GM21529 (cell line): ENCODE measurements around the gene DSCAM.

Source experiments
- ATAC-seq: cut with Tn5 transposase; IDR thresholded peaks from one replicate; pipeline ENCODE4 v1.9.1; 2021; ENCODE audit not compliant: unreplicated experiment

The DSCAM gene

GRCh38 chr21:40717028-40717427 lies 129.9 kb downstream of the DSCAM start:
- ATAC-seq, result no peak

DNA sequence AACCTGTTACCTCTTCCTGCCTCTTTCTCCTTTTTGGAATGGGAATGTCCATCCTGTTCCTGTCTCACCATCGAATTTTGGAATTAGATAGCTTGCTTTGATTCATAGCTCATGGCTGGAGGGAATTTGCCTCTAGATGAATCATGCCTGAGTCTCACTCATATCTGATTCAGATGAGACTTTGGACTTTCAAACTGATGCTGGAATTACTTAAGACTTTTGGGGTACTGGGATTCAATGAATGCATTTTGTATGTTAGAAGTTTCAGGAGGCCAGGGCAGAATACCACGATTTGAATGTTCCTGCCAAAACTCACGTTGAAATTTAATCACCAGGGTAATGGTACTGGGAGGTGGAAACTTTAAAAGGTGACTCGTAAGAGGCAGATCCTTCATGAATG lies 132.4 kb downstream of the DSCAM start:
- no peak for ATAC-seq

DNA sequence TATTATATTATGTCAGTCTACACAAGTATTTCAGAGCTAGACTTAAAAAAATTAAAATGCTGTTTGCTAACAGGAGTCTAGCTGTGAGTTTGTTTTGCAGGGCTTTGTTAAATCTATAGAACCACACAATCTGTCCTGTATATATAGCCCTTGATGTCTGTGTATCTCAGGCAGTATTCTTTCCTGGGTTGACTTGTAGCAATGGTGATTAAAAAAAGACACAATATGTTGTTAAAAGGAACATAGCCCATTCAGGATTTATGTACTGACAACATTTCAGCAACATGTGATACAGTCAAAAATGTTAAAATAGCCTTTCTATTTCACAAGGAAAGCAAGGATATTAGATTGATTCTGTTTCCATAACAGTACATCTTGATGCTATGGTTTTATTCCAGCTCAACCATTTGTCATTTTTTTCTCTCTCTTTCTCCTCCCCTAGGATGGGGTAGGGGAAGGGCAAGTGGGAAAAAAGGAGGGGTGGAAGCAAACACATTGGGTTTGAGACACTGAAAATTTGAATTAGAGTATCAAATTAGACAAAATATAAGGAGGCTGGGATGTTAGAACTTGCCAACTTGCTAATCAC lies 139.2 kb downstream of the DSCAM start:
- no peak for ATAC-seq

DNA sequence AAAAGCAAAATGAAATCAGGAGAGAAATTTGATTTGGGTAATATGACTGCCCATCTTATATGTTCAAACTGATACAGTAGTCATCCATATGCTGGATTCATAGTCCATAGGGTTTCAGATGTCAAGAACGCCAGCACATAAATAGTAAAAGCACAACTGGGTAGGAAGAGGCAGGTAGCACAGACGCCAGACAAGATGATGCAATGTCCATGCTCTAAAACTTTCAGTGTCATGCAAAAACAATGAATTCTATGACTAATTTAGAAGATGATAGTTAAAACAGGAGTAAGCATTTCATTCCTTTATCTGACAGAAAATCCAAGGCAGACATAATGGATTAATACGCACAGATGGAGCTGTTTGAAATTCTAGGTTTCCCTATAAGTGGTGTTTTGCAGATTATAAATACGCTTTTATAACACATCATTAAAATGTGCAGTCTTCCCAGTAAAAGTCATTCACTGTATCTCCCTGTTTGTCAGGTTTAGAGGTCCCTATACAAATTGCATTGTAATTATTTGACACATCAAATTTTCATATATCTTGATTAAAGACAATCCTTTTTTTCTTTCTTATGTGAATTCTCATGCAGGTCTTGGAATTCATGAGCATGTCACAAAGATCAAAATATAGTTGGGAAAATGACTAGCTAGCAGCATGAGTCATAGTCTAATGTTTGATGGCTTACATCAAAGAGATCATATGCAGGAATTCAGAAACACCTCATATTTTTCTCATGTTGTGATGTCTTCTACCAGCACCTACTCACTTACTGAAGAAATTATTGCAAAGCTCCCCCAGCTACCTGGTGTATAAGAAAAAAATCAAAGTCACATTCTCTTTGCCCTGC lies 139.9 kb downstream of the DSCAM start:
- ATAC-seq, result no peak

DNA sequence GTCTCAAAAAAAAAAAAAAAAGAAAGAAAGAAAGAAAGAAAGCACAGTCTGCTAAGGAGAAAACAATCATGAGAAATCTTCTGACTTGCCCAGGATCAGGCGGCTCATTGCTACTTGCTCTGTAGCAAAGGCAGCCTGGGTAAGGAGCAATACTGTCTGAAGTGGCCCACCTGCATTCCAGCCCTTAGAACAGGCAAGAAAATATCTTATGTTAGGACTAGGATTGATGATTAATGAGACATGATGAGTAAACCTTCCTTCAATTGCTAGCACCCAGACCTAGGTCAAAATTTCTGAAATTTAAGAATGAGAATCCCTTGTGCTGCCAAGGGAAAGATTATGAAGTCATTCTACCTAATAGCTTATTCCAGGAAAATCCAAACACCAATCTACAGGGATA lies 140.8 kb downstream of the DSCAM start:
- ATAC-seq, result no peak

- no peak for ATAC-seq
Observed at GRCh38 chr21:40704141-40704540, 142.8 kb downstream of the DSCAM start.

DNA sequence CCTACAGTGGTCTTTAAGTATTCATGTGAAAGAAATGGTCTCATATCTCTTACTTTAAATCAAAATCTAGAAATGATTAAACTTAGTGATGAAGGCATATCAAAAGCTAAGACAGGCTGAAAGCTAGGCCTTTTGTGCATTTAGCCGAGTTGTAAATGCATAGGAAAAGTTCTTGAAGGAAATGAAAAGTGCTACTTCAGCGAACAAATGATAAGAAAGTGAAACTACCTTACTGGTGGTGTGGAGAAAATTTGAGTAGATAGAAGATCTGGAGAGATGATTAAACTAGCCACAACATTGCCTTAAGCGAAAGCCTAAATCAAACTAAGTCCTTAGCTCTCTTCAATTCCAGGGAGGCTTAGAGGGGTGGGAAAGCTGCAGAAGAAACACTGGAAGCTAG lies 147.6 kb downstream of the DSCAM start:
- no peak for ATAC-seq

DNA sequence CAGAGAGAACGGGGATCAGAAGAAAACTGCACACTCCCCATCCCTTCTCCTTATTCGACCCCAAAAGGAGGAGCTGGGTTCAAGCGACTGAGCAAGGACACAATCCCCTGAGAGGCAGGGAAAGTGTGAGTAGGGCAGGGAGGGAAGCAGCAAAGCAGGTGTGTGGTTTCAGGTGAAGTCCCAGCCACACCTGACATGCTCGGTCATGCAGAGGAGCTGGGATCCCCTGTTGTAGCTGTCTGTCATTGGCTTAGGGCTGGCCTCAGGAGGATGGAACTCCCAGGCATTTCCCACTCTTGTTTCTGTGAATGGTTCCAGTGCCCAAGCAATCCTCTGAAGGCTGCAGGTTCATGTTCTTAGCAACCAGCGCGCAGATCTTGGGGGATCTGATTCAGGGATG lies 150.7 kb downstream of the DSCAM start:
- ATAC-seq, result no peak

GRCh38 chr21:40689840-40690360 lies 157.1 kb downstream of the DSCAM start:
- ATAC-seq, result no peak

- no peak for ATAC-seq
Observed at GRCh38 chr21:40689217-40689616, 157.7 kb downstream of the DSCAM start.

DNA sequence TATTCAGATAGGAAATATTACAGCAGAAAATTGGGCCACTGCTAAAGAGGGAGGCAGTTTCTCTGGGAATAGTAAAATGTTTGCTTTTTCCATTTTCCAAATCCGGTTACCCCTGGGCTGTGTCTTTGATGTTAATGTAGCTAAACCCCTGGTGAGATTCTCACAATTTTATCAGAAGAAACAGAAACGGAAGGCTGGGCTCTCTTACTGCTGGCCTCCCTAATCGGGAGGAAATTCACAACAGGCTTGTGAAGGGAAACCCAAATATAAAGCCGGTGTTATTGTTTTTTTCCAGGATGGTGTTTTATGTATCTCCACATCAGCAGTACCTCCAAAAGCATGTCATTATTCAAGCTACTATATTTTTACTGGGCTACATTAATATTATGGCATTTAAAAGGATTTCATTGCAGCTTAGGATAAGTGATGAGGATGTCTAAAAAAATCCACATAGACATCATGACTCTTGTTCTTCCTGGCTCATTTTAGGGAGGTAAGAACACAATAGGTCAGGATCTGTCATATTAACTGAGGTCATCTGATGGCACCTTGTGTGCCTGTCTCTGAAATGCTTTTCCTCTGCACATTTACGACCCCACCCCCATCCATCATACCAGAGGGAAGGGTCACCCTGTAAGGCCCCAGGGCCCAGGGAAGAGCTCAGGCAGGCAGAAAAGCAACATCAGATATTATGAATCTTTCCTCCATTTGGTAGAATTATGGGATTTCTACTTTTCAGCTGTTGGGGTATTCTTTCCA lies 158.7 kb downstream of the DSCAM start:
- ATAC-seq, result no peak

- ATAC-seq, result no peak
Observed at GRCh38 chr21:40687625-40688024, 159.3 kb downstream of the DSCAM start.

DNA sequence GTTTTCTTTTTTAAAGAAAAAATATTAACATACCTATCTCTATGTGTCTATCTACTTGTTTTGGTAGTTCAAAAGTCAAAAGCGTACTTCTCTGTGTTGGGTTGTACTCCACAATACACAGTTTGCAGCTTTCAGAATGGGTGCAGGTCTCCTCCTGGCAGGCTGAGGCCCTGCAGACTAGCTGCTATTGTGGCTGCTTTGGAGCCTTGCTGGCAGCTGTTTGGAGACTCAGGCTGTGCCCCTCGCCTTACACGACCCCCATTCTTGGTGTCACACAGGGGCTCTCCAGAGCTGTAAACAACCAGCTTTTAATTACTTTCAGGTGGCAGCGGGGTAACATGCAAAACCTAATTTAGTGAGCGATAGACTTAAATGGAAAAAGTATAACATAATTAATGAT lies 160.4 kb downstream of the DSCAM start:
- no peak for ATAC-seq

DNA sequence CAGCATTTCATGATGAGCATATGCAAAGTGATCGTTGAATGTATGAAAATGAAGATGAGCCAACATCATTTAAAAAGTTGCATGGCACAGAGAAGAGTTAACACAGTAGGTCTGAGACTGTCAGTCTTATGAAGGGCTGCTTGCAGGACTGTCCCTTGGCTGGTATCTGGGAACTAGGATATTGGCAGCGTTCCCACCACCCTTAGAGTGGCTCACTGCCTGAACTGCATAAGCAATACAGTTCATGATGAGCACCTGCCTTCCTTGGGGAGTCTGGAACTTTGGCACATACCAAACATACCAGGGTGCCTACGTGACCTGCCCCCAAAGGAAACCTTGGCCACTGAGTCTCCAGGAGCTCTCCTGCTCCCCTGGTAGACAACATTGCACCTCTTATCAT lies 161.8 kb downstream of the DSCAM start:
- ATAC-seq, result no peak

- ATAC-seq, result no peak
Observed at GRCh38 chr21:40684726-40685125, 162.2 kb downstream of the DSCAM start.

DNA sequence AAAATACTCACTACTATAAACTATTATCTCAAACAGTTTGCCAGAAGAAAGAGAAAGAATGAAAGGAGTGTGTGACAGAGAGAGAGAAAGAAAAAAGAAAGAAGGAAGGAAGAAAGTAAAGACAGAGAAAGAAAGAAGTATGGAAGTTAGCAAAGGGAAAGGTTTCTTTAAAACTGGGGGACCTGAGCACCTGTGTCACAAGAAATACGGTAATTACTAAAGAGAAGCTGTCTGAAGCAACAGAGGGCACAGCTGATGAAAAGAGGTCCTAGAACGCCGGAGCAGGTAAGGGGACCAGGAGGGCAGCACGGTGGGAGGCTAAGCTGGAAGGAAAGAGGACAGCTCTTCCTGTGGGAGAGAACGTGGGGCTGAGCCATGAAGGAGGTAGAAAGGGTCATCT lies 163.6 kb downstream of the DSCAM start:
- ATAC-seq, result no peak

GRCh38 chr21:40681164-40681859 lies 165.6 kb downstream of the DSCAM start:
- no peak for ATAC-seq

GRCh38 chr21:40680311-40680710 lies 166.6 kb downstream of the DSCAM start:
- ATAC-seq, result no peak

- ATAC-seq, result no peak
Observed at GRCh38 chr21:40678681-40679284, 168.2 kb downstream of the DSCAM start.

GRCh38 chr21:40675017-40675416 lies 171.9 kb downstream of the DSCAM start:
- ATAC-seq, result no peak

- ATAC-seq, result no peak
Observed at GRCh38 chr21:40672602-40673001, 174.4 kb downstream of the DSCAM start.
